ENCODE measurements around the gene NFKBIL1.
A peak's percentile ranks its signal among the peaks of the same experiment; 100 is the strongest.

NFKBIL1 gene

GRCh38 chr6:31567531-31568370, 20.3 kb downstream of the NFKBIL1 start:
- DNase-seq: peak; percentile 70 to 78 (median 78)

DNA sequence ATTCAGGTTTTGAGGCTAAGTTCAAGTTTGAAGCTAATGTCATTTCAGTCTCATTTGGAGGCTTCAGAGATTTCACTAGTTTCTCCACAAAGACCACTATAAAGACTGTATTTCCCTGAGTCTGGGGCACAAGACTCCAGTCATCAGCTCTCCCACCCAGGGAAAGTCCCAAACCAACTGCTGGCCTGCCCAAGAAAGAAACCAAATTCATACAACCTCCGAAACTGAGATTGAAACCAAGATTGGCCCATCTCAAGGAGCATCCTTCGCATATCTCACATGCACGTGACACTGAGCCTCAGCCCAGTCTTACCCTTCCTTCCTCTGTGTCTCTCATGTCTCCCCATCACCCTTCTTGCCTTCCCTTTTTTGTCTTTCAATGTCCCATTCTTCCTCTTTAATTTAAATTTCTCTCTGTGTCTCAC, 21.1 kb downstream of the NFKBIL1 start:
- DNase-seq: peak; percentile 93 to 98 (median 97)

DNA sequence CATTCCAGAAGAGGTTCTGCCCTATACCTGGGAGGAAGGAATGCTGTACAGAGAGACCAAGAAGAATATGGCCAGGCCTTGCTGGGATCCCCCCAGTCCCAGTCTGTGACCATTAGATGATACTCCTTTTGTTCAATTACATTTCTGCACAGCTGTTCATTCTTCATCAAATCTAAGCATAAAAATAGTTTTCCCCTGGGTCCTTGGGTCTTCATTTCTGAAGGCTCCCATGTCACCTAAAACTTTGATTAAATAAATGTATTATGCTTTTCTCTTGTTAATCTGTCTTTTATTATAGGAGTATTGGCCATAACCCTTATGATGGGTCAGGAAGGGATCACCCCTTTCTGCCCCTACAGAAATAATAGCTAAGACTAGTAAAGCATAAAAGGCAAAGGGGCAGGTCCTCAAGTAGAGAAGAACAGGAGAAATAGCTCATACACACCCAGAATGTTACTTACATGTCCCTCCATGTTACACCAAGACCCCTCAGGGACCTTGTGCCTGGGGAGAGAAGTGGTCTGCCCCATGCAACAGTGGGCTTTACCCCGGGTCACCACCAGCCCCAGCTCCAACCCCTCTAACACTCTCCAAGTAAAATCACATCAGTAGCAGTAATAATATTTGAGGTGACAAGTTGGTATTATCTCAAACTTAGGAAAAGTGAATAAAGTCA, 22.6 kb downstream of the NFKBIL1 start:
- no peak for DNase-seq

- DNase-seq: no peak
These were observed 24.9 kb downstream of the NFKBIL1 start, which contains the start of gene LTA for GRCh38 chr6:31572041-31572911. Gene LTA, plus strand, starts transcription at chr6:31572289. Its CDS starts 454 bp downstream, at chr6:31572743.

DNA sequence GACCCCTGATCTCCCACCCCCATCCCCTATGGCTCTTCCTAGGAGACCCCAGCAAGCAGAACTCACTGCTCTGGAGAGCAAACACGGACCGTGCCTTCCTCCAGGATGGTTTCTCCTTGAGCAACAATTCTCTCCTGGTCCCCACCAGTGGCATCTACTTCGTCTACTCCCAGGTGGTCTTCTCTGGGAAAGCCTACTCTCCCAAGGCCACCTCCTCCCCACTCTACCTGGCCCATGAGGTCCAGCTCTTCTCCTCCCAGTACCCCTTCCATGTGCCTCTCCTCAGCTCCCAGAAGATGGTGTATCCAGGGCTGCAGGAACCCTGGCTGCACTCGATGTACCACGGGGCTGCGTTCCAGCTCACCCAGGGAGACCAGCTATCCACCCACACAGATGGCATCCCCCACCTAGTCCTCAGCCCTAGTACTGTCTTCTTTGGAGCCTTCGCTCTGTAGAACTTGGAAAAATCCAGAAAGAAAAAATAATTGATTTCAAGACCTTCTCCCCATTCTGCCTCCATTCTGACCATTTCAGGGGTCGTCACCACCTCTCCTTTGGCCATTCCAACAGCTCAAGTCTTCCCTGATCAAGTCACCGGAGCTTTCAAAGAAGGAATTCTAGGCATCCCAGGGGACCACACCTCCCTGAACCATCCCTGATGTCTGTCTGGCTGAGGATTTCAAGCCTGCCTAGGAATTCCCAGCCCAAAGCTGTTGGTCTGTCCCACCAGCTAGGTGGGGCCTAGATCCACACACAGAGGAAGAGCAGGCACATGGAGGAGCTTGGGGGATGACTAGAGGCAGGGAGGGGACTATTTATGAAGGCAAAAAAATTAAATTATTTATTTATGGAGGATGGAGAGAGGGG, 26.1 kb downstream of the NFKBIL1 start:
- no peak for DNase-seq

DNA sequence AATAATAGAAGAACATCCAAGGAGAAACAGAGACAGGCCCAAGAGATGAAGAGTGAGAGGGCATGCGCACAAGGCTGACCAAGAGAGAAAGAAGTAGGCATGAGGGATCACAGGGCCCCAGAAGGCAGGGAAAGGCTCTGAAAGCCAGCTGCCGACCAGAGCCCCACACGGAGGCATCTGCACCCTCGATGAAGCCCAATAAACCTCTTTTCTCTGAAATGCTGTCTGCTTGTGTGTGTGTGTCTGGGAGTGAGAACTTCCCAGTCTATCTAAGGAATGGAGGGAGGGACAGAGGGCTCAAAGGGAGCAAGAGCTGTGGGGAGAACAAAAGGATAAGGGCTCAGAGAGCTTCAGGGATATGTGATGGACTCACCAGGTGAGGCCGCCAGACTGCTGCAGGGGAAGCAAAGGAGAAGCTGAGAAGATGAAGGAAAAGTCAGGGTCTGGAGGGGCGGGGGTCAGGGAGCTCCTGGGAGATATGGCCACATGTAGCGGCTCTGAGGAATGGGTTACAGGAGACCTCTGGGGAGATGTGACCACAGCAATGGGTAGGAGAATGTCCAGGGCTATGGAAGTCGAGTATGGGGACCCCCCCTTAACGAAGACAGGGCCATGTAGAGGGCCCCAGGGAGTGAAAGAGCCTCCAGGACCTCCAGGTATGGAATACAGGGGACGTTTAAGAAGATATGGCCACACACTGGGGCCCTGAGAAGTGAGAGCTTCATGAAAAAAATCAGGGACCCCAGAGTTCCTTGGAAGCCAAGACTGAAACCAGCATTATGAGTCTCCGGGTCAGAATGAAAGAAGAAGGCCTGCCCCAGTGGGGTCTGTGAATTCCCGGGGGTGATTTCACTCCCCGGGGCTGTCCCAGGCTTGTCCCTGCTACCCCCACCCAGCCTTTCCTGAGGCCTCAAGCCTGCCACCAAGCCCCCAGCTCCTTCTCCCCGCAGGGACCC, 27.0 kb downstream of the NFKBIL1 start:
- DNase-seq: peak; percentile 67 to 83 (median 82)

GRCh38 chr6:31575335-31575901, 28.0 kb downstream of the NFKBIL1 start, which contains the start of gene TNF:
Gene TNF, plus strand, starts transcription at chr6:31575565. Its CDS starts 177 bp downstream, at chr6:31575742.
- peak; percentile 97 to 99 (median 98) for DNase-seq

DNA sequence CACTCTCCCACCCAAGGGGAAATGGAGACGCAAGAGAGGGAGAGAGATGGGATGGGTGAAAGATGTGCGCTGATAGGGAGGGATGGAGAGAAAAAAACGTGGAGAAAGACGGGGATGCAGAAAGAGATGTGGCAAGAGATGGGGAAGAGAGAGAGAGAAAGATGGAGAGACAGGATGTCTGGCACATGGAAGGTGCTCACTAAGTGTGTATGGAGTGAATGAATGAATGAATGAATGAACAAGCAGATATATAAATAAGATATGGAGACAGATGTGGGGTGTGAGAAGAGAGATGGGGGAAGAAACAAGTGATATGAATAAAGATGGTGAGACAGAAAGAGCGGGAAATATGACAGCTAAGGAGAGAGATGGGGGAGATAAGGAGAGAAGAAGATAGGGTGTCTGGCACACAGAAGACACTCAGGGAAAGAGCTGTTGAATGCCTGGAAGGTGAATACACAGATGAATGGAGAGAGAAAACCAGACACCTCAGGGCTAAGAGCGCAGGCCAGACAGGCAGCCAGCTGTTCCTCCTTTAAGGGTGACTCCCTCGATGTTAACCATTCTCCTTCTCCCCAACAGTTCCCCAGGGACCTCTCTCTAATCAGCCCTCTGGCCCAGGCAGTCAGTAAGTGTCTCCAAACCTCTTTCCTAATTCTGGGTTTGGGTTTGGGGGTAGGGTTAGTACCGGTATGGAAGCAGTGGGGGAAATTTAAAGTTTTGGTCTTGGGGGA, 28.7 kb downstream of the NFKBIL1 start:
- DNase-seq: peak; percentile 78 to 92 (median 79)

DNA sequence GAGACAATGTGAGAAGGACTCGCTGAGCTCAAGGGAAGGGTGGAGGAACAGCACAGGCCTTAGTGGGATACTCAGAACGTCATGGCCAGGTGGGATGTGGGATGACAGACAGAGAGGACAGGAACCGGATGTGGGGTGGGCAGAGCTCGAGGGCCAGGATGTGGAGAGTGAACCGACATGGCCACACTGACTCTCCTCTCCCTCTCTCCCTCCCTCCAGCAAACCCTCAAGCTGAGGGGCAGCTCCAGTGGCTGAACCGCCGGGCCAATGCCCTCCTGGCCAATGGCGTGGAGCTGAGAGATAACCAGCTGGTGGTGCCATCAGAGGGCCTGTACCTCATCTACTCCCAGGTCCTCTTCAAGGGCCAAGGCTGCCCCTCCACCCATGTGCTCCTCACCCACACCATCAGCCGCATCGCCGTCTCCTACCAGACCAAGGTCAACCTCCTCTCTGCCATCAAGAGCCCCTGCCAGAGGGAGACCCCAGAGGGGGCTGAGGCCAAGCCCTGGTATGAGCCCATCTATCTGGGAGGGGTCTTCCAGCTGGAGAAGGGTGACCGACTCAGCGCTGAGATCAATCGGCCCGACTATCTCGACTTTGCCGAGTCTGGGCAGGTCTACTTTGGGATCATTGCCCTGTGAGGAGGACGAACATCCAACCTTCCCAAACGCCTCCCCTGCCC, 29.6 kb downstream of the NFKBIL1 start:
- peak; percentile 87 to 97 (median 93) for DNase-seq

DNA sequence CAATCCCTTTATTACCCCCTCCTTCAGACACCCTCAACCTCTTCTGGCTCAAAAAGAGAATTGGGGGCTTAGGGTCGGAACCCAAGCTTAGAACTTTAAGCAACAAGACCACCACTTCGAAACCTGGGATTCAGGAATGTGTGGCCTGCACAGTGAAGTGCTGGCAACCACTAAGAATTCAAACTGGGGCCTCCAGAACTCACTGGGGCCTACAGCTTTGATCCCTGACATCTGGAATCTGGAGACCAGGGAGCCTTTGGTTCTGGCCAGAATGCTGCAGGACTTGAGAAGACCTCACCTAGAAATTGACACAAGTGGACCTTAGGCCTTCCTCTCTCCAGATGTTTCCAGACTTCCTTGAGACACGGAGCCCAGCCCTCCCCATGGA, 30.2 kb downstream of the NFKBIL1 start:
- peak in 2 of 3 donors; percentile 75 to 95 for DNase-seq

DNA sequence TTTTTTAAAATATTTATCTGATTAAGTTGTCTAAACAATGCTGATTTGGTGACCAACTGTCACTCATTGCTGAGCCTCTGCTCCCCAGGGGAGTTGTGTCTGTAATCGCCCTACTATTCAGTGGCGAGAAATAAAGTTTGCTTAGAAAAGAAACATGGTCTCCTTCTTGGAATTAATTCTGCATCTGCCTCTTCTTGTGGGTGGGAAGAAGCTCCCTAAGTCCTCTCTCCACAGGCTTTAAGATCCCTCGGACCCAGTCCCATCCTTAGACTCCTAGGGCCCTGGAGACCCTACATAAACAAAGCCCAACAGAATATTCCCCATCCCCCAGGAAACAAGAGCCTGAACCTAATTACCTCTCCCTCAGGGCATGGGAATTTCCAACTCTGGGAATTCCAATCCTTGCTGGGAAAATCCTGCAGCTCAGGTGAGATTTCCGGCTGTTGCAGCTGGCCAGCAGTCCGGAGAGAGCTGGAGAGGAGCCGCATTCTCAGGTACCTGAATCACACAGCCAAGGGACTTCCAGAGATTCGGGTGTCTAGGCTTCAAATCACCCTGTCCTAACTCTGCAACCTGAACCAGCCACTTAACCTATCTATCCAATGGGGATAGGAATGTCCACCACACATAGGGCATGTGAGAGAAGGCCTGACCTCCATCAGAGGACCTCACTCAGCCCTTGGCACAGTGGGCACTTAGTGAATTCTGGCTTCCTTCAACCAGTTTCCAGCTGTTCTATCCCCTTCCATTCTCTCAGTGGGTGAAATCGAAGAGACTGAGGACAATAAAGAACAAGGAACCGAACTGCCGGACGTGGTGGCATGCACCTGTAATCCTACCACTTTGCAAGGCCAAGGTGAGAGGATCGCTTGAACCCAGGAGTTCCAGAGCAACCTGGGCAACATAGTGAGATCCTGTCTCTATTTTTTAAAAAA, 31.0 kb downstream of the NFKBIL1 start:
- DNase-seq: peak; percentile 75 to 89 (median 82)

DNA sequence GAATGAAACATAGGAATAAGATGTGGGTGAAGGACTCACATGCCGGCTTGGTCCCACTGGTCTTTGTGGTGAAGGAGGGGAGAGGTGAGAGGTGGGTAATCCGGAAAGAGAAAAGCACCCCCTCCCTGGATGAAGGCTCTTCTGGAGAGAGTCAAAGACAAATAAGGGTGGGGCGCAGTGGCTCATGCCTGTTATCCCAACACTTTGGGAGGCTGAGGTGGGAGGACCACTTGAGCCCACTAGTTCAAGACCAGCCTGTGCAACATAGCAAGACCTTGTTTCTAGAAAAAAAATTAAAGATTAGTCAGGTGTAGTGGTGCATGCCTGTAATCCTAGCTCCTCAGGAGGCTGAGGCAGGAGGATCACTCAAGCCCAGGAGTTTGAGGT, 31.7 kb downstream of the NFKBIL1 start:
- DNase-seq: peak in 2 of 3 donors; percentile 68

DNA sequence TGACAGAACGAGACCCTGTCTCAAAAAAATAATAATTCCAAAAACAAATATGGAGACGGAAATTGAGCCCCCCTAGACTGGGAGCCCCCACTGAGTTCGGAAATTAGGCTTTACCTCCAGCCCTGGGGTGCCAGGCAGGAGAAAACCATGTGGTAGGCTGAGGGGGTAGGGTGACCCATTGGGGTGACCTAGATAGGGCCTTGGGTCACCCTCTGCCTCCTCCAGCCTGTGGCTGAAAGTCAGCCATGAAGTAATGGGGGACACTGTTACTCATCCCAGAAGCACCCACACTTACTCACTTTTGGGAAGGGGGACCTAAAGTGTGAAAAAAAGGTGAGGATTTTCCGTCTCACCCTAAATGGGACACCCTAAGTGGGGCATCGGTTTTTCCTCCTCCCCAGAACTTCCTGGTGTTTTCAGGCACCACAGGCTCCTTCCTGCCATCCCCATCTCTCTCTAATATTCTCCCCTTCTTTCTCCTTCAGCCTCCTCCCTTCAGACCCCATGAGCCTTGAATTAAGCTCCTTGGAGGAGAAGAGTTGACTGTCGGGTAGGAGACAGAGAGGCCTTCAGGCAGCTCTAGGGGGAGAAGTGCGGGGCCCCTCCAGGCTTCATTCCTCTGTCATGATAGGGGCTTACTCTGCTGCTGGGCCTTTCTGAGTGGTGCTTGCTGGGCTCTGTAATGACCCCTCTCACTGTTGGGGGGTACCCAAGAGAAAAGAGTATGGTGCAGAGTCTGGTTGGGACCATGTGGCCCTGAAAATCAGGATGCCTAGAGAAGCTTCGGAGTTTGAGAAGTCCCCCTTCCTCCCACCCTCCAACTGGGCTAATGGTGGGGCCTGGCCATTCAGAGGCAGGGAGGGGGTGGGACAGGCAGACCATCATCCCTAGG, 32.4 kb downstream of the NFKBIL1 start:
- peak; percentile 50 to 69 (median 62) for DNase-seq

DNA sequence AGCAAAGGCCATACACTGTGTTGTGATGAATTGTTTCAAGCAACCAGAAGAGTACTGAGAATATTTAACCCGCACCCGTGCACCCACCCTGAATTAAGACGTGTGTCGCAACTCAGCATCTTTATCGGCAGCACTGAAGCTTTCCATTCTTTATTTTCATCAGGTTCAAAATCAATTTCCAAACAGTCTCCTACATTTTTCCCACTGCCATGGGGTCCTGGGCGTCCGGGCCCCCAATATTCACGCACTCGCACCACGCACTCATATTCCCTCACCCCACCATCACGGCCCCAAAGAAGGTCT, 33.0 kb downstream of the NFKBIL1 start:
- DNase-seq: peak in 1 of 3 donors; percentile 52

DNA sequence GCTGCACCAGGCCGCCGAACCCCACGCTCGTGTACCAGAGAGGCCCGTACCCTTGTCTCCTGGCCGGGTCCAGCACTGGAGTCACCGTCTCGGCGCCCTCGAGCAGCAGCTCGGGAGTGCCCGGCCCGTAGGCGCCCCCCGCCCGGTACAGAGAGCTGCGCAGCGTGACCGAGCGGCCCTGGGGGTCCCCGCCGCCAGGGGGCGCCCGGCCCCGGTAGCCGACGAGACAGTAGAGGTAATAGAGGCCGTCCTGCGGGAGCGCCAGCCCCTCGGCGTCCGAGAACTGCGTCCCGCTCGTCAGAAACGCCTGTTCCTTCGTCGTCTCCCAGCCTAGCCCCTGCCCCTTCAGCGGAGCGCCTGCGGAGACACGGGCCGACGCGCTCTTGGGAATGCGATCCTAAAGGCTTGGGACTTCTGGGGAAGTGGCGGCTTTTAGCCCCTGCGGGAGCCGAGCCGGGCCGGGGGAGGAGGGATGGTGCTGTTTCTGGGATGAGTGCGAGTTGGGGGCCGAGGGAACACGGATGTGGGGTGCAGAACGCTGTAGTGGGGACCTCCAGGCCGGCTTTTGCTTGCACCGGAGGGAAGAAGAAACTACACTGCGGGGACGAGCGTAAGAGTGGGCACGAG, 33.5 kb downstream of the NFKBIL1 start:
- DNase-seq: peak; percentile 79 to 92 (median 87)
